HepG2 (cell line): ENCODE results near the gene SLC29A3.

Source experiments
- CEBPG ChIP-seq: IDR thresholded peaks from 2 replicates; pipeline ENCODE4 v1.6.1; 2016
- CREB1 ChIP-seq, 2 experiments: fragments of 450-650 bp in 1 of 2; IDR thresholded peaks; 2 replicates each; pipeline ENCODE4 v1.6.1; 2016 to 2017; ENCODE audit warnings: control low read depth in 1 of 2, mild to moderate bottlenecking in 1 of 2, missing compliant biosample characterization in 1 of 2, missing genetic modification characterization in 1 of 2
- ETS1 ChIP-seq: sonication (generic); formaldehyde crosslinking; IDR thresholded peaks from 2 replicates; pipeline ENCODE4 v1.4.0; 2020; ENCODE audit warnings: missing genetic modification reagents
- EZH2 ChIP-seq: conservative IDR thresholded peaks from 2 replicates; pipeline ENCODE4 v1.6.1; 2012; ENCODE audit warnings: mild to moderate bottlenecking, low read depth, low read length, moderate library complexity
- JUN ChIP-seq: sonication (generic); formaldehyde crosslinking; IDR thresholded peaks from 2 replicates; pipeline ENCODE4 v1.4.0; 2020; ENCODE audit warnings: mild to moderate bottlenecking, missing genetic modification reagents
- KDM5A ChIP-seq: fragments of 200-600 bp; sonication (generic); IDR thresholded peaks from 2 replicates; pipeline ENCODE4 v1.7.0; 2018; ENCODE audit warnings: antibody characterized with exemption, mild to moderate bottlenecking, low read length, borderline replicate concordance
- MED1 ChIP-seq: sonication (generic); formaldehyde crosslinking; IDR thresholded peaks from 2 replicates; pipeline ENCODE4 v1.4.0; 2020; ENCODE audit warnings: missing genetic modification reagents
- ZBTB33 ChIP-seq: sonication (generic); formaldehyde crosslinking; IDR thresholded peaks from 2 replicates; pipeline ENCODE4 v1.4.0; 2020; ENCODE audit warnings: missing genetic modification reagents
- TF ChIP-seq, protein P1 (sequence below): sonication (generic); formaldehyde crosslinking; IDR thresholded peaks from 2 replicates; pipeline ENCODE4 v1.5.0; 2020; ENCODE audit warnings: mild to moderate bottlenecking, missing genetic modification reagents, moderate library complexity
- TF ChIP-seq, protein P2 (sequence below): sonication (generic); formaldehyde crosslinking; conservative IDR thresholded peaks from 2 replicates; pipeline ENCODE4 v1.4.0; 2020; ENCODE audit warnings: missing genetic modification reagents
- TF ChIP-seq, protein P3 (sequence below): sonication (generic); formaldehyde crosslinking; IDR thresholded peaks from 2 replicates; pipeline ENCODE4 v1.4.0; 2020; ENCODE audit warnings: missing genetic modification reagents
- TF ChIP-seq, protein P4 (sequence below): sonication (generic); formaldehyde crosslinking; IDR thresholded peaks from 2 replicates; pipeline ENCODE4 v1.5.0; 2020; ENCODE audit warnings: mild to moderate bottlenecking, missing genetic modification reagents

- TF ChIP-seq, protein P1, sequence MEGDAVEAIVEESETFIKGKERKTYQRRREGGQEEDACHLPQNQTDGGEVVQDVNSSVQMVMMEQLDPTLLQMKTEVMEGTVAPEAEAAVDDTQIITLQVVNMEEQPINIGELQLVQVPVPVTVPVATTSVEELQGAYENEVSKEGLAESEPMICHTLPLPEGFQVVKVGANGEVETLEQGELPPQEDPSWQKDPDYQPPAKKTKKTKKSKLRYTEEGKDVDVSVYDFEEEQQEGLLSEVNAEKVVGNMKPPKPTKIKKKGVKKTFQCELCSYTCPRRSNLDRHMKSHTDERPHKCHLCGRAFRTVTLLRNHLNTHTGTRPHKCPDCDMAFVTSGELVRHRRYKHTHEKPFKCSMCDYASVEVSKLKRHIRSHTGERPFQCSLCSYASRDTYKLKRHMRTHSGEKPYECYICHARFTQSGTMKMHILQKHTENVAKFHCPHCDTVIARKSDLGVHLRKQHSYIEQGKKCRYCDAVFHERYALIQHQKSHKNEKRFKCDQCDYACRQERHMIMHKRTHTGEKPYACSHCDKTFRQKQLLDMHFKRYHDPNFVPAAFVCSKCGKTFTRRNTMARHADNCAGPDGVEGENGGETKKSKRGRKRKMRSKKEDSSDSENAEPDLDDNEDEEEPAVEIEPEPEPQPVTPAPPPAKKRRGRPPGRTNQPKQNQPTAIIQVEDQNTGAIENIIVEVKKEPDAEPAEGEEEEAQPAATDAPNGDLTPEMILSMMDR (CRISPR knock-in tag) = peak; percentile 91
- TF ChIP-seq CEBPG (CRISPR knock-in tag) (no peak), CREB1 (IDR thresholded peaks at IDR 0.05) (no peak), CREB1 (CRISPR knock-in tag; IDR thresholded peaks at IDR 0.05) (no peak), EZH2 (no peak), ETS1 (CRISPR knock-in tag) (no peak), JUN (CRISPR knock-in tag) (no peak), ZBTB33 (CRISPR knock-in tag) (no peak), MED1 (CRISPR knock-in tag) (no peak), KDM5A (no peak)
- TF ChIP-seq, protein P2, sequence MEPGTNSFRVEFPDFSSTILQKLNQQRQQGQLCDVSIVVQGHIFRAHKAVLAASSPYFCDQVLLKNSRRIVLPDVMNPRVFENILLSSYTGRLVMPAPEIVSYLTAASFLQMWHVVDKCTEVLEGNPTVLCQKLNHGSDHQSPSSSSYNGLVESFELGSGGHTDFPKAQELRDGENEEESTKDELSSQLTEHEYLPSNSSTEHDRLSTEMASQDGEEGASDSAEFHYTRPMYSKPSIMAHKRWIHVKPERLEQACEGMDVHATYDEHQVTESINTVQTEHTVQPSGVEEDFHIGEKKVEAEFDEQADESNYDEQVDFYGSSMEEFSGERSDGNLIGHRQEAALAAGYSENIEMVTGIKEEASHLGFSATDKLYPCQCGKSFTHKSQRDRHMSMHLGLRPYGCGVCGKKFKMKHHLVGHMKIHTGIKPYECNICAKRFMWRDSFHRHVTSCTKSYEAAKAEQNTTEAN = no peak
- TF ChIP-seq, protein P3, sequence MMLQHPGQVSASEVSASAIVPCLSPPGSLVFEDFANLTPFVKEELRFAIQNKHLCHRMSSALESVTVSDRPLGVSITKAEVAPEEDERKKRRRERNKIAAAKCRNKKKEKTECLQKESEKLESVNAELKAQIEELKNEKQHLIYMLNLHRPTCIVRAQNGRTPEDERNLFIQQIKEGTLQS = no peak
- TF ChIP-seq, protein P4, sequence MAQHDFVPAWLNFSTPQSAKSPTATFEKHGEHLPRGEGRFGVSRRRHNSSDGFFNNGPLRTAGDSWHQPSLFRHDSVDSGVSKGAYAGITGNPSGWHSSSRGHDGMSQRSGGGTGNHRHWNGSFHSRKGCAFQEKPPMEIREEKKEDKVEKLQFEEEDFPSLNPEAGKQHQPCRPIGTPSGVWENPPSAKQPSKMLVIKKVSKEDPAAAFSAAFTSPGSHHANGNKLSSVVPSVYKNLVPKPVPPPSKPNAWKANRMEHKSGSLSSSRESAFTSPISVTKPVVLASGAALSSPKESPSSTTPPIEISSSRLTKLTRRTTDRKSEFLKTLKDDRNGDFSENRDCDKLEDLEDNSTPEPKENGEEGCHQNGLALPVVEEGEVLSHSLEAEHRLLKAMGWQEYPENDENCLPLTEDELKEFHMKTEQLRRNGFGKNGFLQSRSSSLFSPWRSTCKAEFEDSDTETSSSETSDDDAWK = no peak
Observed at GRCh38 chr10:71383972-71384687, 65.1 kb downstream of the SLC29A3 start.
